K562 (cell line): ENCODE measurements around the gene PUS10. TPM values are rescaled to one million over a fixed set of nuclear protein-coding genes. Genes with fewer than 3 reads are reported as not detected.

Source experiments
- ATF7 ChIP-seq: fragments of 450-650 bp; IDR thresholded peaks from 2 replicates; pipeline ENCODE4 v1.7.1; 2014; ENCODE audit warnings: mild to moderate bottlenecking, moderate library complexity
- BACH1 ChIP-seq: fragments of 200-800 bp; sonication (Bioruptor generic); IDR thresholded peaks from 2 replicates; pipeline ENCODE4 v1.6.1; 2016; ENCODE audit warnings: missing genetic modification characterization, missing compliant biosample characterization
- CBX3 ChIP-seq, 2 experiments: IDR thresholded peaks; 1 replicate in 1 of 2; 2 replicates in 1 of 2; pipeline ENCODE4 v1.6.1; 2012; ENCODE audit warnings: inconsistent platforms in 2 of 2, low read length in 2 of 2, borderline replicate concordance in 1 of 2, control low read depth in 1 of 2
- EP400 ChIP-seq: fragments of 450-650 bp; IDR thresholded peaks from 2 replicates; pipeline ENCODE4 v1.6.1; 2017; ENCODE audit warnings: antibody characterized with exemption, mild to moderate bottlenecking, moderate library complexity
- FOSL1 ChIP-seq: fragments of 200-800 bp; sonication (Bioruptor generic); conservative IDR thresholded peaks from 2 replicates; pipeline ENCODE4 v1.6.1; 2016; ENCODE audit warnings: missing genetic modification characterization, missing compliant biosample characterization
- FOXA3 ChIP-seq, 2 experiments: fragments of 450-650 bp in 1 of 2; sonication (generic) in 1 of 2; formaldehyde crosslinking; IDR thresholded peaks in 1 of 2; conservative IDR thresholded peaks in 1 of 2; 2 replicates each; pipeline versions ENCODE4 v1.4.0 to v1.8.0; 2020 to 2022; ENCODE audit warnings: mild to moderate bottlenecking in 2 of 2, missing genetic modification reagents in 1 of 2
- ILF3 ChIP-seq: fragments of 450-650 bp; IDR thresholded peaks from 2 replicates; pipeline ENCODE4 v1.6.1; 2018; ENCODE audit warnings: antibody characterized with exemption, mild to moderate bottlenecking, moderate library complexity, borderline replicate concordance
- LEF1 ChIP-seq: fragments of 450-650 bp; IDR thresholded peaks from 2 replicates; pipeline ENCODE4 v1.6.1; 2016; ENCODE audit warnings: mild to moderate bottlenecking
- MEIS2 ChIP-seq: fragments of 450-650 bp; IDR thresholded peaks from 2 replicates; pipeline ENCODE4 v1.6.1; 2014; ENCODE audit warnings: mild to moderate bottlenecking; ENCODE audit not compliant: partially characterized antibody
- SAFB ChIP-seq: fragments of 200-400 bp; formaldehyde crosslinking; IDR thresholded peaks from 2 replicates; pipeline ENCODE4 v1.6.1; 2017; ENCODE audit warnings: low read depth, low read length, borderline replicate concordance
- STAG1 ChIP-seq: sonication (generic); formaldehyde crosslinking; IDR thresholded peaks from 2 replicates; pipeline ENCODE4 v1.5.0; 2020; ENCODE audit warnings: missing genetic modification reagents, borderline replicate concordance
- TCFL5 ChIP-seq: fragments of 250-450 bp; sonication (Bioruptor Pico); conservative IDR thresholded peaks from 2 replicates; pipeline ENCODE4 v1.6.1; 2021; ENCODE audit warnings: mild to moderate bottlenecking, moderate library complexity, matching md5 sums
- YY1 ChIP-seq, 3 experiments: IDR thresholded peaks; 2 replicates each; pipeline ENCODE4 v1.6.1; 2011; ENCODE audit warnings: low read length in 2 of 3, mild to moderate bottlenecking in 2 of 3, moderate library complexity in 2 of 3, borderline replicate concordance in 1 of 3, control low read depth in 1 of 3, low read depth in 1 of 3; ENCODE audit not compliant: insufficient read depth in 3 of 3, insufficient replicate concordance in 2 of 3, control insufficient read depth in 1 of 3, insufficient read length in 1 of 3; ENCODE audit errors: extremely low read depth in 1 of 3
- ZKSCAN3 ChIP-seq: fragments of 250-450 bp; sonication (Bioruptor Pico); IDR thresholded peaks from 2 replicates; pipeline ENCODE4 v1.4.0; 2020
- ZNF143 ChIP-seq: sonication (generic); formaldehyde crosslinking; IDR thresholded peaks from 2 replicates; pipeline ENCODE4 v1.9.0; 2022; ENCODE audit warnings: mild to moderate bottlenecking, missing genetic modification reagents
- ZNF408 ChIP-seq: fragments of 250-450 bp; sonication (Bioruptor Pico); IDR thresholded peaks from 2 replicates; pipeline ENCODE4 v1.4.0; 2020; ENCODE audit warnings: low read depth, mild to moderate bottlenecking, moderate library complexity
- polyA plus RNA-seq, 8 experiments: library from polyadenylated mRNA; depleted of rRNA in 4 of 8; stranded (reverse) in 5 of 8; unstranded in 3 of 8; fragments of >200 nt; fragmentation: Nextera tagmentation in 2 of 8; fragmentation: Illumina TruSeq in 1 of 8; extraction: Ambion mirVana in 2 of 8; extraction: Trizol in 1 of 8; gene quantifications; 2 replicates each; pipeline versions ENCODE4 v1.2.1 to v1.2.3, GENCODE V29; 2011 to 2014; ENCODE audit warnings: inconsistent platforms in 1 of 8, missing spikeins in 1 of 8
- total RNA-seq, 7 experiments: library from RNA; depleted of rRNA in 6 of 7; stranded (reverse); fragments of >200 nt in 6 of 7; fragmentation: Illumina TruSeq in 2 of 7; extraction: Trizol in 2 of 7; gene quantifications; 2 replicates each; pipeline versions ENCODE4 v1.2.1 to v1.2.3, GENCODE V29; 2011 to 2021; ENCODE audit warnings: low replicate concordance in 1 of 7
- TF ChIP-seq, protein P1 (sequence below): sonication (generic); formaldehyde crosslinking; IDR thresholded peaks from 2 replicates; pipeline ENCODE4 v1.8.0; 2022; ENCODE audit warnings: mild to moderate bottlenecking, missing genetic modification reagents, borderline replicate concordance
- TF ChIP-seq, protein P2 (sequence below): fragments of 200-400 bp; formaldehyde crosslinking; IDR thresholded peaks from 2 replicates; pipeline ENCODE4 v1.6.1; 2017; ENCODE audit warnings: mild to moderate bottlenecking, low read depth, low read length, moderate library complexity
- TF ChIP-seq, protein P3 (sequence below), 2 experiments: fragments of 450-650 bp in 1 of 2; sonication (generic) in 1 of 2; formaldehyde crosslinking in 1 of 2; IDR thresholded peaks in 1 of 2; conservative IDR thresholded peaks in 1 of 2; 2 replicates each; pipeline versions ENCODE4 v1.6.1 to v1.8.1; 2016 to 2023; ENCODE audit warnings: mild to moderate bottlenecking in 2 of 2, moderate library complexity in 2 of 2, inconsistent platforms in 1 of 2, missing genetic modification reagents in 1 of 2
- TF ChIP-seq, protein P4 (sequence below): fragments of 250-450 bp; sonication (Bioruptor Pico); IDR thresholded peaks from 2 replicates; pipeline ENCODE4 v1.8.0; 2021; ENCODE audit warnings: borderline replicate concordance, mild to moderate bottlenecking, moderate library complexity; ENCODE audit not compliant: poor library complexity, severe bottlenecking
- TF ChIP-seq, protein P5 (sequence below): sonication (generic); formaldehyde crosslinking; IDR thresholded peaks from 2 replicates; pipeline ENCODE4 v1.8.0; 2022; ENCODE audit warnings: missing genetic modification reagents, mild to moderate bottlenecking, moderate library complexity, borderline replicate concordance

PUS10 gene
- total and polyA plus RNA-seq, 9 of the 15 experiments (the other 6 are each of a cell fraction or from before 2014, with no cell fraction given) = 5.0 to 10.7 (median 7.6) TPM

DNA sequence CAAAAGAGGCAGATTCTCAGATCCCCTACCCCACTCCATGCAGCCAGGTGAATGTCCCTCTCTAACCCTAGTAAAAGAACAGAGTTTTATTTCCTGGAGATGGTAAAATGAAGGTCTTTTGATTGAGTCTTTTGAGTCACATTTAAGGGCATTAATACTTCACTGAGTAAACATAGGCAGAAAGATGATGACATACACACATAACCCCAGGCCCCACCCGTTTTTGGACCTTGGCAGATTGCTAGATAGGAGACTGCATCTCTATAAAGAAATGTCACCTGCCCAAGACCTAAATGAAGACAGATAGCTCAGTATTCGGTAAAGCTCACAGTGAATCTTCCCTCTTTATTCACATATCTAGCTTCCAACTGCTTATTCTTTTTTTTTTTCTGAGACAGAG is 28.8 kb downstream of the PUS10 start (continued):
- TF ChIP-seq, protein P1, sequence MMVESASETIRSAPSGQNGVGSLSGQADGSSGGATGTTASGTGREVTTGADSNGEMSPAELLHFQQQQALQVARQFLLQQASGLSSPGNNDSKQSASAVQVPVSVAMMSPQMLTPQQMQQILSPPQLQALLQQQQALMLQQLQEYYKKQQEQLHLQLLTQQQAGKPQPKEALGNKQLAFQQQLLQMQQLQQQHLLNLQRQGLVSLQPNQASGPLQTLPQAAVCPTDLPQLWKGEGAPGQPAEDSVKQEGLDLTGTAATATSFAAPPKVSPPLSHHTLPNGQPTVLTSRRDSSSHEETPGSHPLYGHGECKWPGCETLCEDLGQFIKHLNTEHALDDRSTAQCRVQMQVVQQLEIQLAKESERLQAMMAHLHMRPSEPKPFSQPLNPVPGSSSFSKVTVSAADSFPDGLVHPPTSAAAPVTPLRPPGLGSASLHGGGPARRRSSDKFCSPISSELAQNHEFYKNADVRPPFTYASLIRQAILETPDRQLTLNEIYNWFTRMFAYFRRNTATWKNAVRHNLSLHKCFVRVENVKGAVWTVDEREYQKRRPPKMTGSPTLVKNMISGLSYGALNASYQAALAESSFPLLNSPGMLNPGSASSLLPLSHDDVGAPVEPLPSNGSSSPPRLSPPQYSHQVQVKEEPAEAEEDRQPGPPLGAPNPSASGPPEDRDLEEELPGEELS = no peak
- TF ChIP-seq LEF1 (no peak; the same call in 1 of the 2 replicates), TCFL5 (CRISPR knock-in tag) (no peak), ILF3 (no peak), ZNF143 (no peak), FOSL1 (tag) (no peak), STAG1 (no peak), CBX3 (IDR thresholded peaks at IDR 0.05; ENCODE audit: borderline replicate concordance in 1 of 2, low read length in 2 of 2) (no peak), FOXA3 (CRISPR knock-in tag; conservative IDR thresholded peaks at IDR 0.05 in 1 of 2, IDR thresholded peaks at IDR 0.05 in 1 of 2) (peak in 1 of 2 experiments; percentile 74; a peak in 3 of 4 replicates), MEIS2 (no peak), SAFB (no peak), BACH1 (tag) (no peak), EP400 (no peak), ZKSCAN3 (no peak), ZNF408 (CRISPR knock-in tag) (no peak), YY1 (IDR thresholded peaks at IDR 0.05; ENCODE audit: borderline replicate concordance in 1 of 3, control insufficient read depth in 1 of 3, extremely low read depth in 1 of 3, insufficient read depth in 3 of 3, insufficient read length in 1 of 3, insufficient replicate concordance in 2 of 3, low read depth in 1 of 3, low read length in 2 of 3) (no peak), ATF7 (peak; percentile 43)
- TF ChIP-seq, protein P2, sequence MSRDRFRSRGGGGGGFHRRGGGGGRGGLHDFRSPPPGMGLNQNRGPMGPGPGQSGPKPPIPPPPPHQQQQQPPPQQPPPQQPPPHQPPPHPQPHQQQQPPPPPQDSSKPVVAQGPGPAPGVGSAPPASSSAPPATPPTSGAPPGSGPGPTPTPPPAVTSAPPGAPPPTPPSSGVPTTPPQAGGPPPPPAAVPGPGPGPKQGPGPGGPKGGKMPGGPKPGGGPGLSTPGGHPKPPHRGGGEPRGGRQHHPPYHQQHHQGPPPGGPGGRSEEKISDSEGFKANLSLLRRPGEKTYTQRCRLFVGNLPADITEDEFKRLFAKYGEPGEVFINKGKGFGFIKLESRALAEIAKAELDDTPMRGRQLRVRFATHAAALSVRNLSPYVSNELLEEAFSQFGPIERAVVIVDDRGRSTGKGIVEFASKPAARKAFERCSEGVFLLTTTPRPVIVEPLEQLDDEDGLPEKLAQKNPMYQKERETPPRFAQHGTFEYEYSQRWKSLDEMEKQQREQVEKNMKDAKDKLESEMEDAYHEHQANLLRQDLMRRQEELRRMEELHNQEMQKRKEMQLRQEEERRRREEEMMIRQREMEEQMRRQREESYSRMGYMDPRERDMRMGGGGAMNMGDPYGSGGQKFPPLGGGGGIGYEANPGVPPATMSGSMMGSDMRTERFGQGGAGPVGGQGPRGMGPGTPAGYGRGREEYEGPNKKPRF = no peak
- TF ChIP-seq, protein P3, sequence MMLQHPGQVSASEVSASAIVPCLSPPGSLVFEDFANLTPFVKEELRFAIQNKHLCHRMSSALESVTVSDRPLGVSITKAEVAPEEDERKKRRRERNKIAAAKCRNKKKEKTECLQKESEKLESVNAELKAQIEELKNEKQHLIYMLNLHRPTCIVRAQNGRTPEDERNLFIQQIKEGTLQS (IDR thresholded peaks at IDR 0.05) = peak; percentile 67; the same call in 1 of the 2 replicates
- TF ChIP-seq, protein P3 (CRISPR knock-in tag; conservative IDR thresholded peaks at IDR 0.05) = no peak
- TF ChIP-seq, protein P4, sequence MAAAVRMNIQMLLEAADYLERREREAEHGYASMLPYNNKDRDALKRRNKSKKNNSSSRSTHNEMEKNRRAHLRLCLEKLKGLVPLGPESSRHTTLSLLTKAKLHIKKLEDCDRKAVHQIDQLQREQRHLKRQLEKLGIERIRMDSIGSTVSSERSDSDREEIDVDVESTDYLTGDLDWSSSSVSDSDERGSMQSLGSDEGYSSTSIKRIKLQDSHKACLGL = no peak
- TF ChIP-seq, protein P5, sequence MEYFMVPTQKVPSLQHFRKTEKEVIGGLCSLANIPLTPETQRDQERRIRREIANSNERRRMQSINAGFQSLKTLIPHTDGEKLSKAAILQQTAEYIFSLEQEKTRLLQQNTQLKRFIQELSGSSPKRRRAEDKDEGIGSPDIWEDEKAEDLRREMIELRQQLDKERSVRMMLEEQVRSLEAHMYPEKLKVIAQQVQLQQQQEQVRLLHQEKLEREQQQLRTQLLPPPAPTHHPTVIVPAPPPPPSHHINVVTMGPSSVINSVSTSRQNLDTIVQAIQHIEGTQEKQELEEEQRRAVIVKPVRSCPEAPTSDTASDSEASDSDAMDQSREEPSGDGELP (CRISPR knock-in tag) = no peak
